DND-41 (cell line): Measurements from ENCODE around the gene MIA.

ENCODE experiments used
- EZH2 ChIP-seq: IDR thresholded peaks from 3 replicates; pipeline ENCODE4 v1.6.1; 2012; ENCODE audit warnings: borderline replicate concordance, low read depth, mild to moderate bottlenecking, moderate library complexity, low read length, inconsistent platforms; ENCODE audit not compliant: severe bottlenecking
- TF ChIP-seq, protein P1 (sequence below): IDR thresholded peaks from 2 replicates; pipeline ENCODE4 v1.5.1; 2012; ENCODE audit warnings: borderline replicate concordance, low read length, moderate library complexity, mild to moderate bottlenecking; ENCODE audit not compliant: poor library complexity, severe bottlenecking; ENCODE audit errors: extremely low read depth

DNA sequence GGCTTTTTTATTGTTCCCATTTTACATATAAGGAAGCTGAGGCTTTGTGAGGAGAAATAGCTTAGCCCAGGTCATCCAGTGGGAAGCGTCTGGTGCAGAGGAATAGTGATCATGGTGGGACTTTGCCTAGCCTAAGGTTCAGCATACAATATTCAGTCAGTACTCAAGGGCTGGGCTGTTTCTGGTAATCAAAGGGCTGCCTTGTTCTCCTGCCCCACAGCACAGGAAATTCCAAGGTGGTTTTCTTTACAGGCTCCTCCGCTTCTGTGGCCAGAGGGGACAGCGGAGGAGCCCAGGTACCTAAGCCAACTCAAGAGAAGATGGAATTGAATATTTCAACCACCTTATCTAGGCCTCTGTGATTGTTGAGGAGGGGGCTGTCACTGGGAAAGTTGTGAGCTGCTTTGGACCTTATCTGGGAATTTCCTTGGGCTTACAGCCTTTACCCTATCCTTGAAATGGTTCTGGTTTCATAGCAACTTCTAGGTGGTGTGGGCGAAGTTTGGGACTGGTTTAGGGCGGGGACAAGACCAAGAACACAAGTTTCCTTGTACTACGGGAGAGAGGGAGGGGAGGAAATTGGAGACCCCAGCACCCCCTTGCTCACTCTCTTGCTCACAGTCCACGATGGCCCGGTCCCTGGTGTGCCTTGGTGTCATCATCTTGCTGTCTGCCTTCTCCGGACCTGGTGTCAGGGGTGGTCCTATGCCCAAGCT lies at the start of gene MIA:
- TF ChIP-seq, protein P1, sequence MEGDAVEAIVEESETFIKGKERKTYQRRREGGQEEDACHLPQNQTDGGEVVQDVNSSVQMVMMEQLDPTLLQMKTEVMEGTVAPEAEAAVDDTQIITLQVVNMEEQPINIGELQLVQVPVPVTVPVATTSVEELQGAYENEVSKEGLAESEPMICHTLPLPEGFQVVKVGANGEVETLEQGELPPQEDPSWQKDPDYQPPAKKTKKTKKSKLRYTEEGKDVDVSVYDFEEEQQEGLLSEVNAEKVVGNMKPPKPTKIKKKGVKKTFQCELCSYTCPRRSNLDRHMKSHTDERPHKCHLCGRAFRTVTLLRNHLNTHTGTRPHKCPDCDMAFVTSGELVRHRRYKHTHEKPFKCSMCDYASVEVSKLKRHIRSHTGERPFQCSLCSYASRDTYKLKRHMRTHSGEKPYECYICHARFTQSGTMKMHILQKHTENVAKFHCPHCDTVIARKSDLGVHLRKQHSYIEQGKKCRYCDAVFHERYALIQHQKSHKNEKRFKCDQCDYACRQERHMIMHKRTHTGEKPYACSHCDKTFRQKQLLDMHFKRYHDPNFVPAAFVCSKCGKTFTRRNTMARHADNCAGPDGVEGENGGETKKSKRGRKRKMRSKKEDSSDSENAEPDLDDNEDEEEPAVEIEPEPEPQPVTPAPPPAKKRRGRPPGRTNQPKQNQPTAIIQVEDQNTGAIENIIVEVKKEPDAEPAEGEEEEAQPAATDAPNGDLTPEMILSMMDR, result no peak
- no peak for TF ChIP-seq EZH2
